WERI-Rb-1 (cell line): Measurements from ENCODE around the gene FAM234B.

Experiments
- DNase-seq: peaks from one replicate; pipeline ENCODE4 v3.0.0-alpha.2; 2020
- H3K27ac ChIP-seq: fragments of 250-450 bp; sonication (Bioruptor Pico); 2 replicates; pipeline ENCODE4 v1.5.1; 2020; ENCODE audit warnings: mild to moderate bottlenecking, moderate library complexity
- H3K27me3 ChIP-seq: fragments of 250-450 bp; sonication (Bioruptor Pico); 2 replicates; pipeline ENCODE4 v1.5.1; 2021; ENCODE audit warnings: mild to moderate bottlenecking, low read depth, moderate library complexity; ENCODE audit not compliant: insufficient read depth, severe bottlenecking
- H3K36me3 ChIP-seq: fragments of 250-450 bp; sonication (Bioruptor Pico); 2 replicates; pipeline ENCODE4 v1.5.1; 2020; ENCODE audit warnings: mild to moderate bottlenecking, moderate library complexity
- H3K4me3 ChIP-seq: 2 replicates; pipeline ENCODE4 v1.5.1; 2011; ENCODE audit warnings: low read depth, mild to moderate bottlenecking, control low read depth, low read length
- H3K9me3 ChIP-seq: fragments of 250-450 bp; sonication (Bioruptor Pico); 2 replicates; pipeline ENCODE4 v1.5.1; 2021; ENCODE audit warnings: mild to moderate bottlenecking, moderate library complexity; ENCODE audit not compliant: severe bottlenecking
- TF ChIP-seq, protein P1 (sequence below): IDR thresholded peaks from 2 replicates; pipeline ENCODE4 v1.5.1; 2011; ENCODE audit warnings: low read depth, mild to moderate bottlenecking, control low read depth, inconsistent platforms, low read length

FAM234B gene

DNA sequence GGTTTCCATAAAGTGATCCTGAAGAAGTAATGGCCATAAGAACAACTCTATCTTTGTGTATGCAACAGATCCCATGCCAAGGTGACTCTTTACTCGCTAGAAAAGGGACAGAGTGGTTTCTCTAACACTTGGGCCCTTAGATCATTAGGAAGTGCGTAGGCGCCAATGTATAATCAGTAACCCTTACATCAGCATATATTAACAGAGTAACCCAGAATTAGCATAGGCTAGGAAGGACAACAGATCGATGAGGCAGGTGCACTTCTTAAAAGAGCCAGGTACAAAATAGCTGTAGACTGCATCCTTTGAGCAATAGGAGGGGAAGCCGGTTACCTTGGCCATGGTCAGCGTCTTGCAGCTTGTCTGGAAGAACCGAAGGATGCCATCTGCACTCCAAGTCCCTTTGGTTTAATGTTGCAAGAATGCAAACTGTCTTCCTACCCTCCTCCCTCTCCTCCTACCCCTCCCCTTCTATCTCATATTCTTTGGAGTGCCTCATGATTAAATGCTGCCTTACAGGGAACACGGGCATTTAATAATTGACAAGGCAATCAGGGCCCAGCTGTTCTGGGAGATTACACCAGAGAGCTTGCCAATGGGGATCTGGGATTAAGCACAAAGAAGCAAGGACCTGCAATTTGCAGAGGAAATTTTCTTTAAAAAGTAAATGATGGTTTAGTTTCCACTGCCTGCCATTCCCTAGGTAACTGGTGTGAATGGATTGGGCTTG is 51.2 kb downstream of the FAM234B start:
- Histone ChIP-seq H3K36me3 (peaks cover 21% of the 10 kb centered on the region), H3K27ac (peak overlapping the region; percentile 96), H3K27me3 (no peaks in the 10 kb centered on the region), H3K4me3 (peak overlapping the region; percentile 98), H3K9me3 (no peaks in the 10 kb centered on the region)
- DNase-seq = peak; percentile 85
- TF ChIP-seq, protein P1, sequence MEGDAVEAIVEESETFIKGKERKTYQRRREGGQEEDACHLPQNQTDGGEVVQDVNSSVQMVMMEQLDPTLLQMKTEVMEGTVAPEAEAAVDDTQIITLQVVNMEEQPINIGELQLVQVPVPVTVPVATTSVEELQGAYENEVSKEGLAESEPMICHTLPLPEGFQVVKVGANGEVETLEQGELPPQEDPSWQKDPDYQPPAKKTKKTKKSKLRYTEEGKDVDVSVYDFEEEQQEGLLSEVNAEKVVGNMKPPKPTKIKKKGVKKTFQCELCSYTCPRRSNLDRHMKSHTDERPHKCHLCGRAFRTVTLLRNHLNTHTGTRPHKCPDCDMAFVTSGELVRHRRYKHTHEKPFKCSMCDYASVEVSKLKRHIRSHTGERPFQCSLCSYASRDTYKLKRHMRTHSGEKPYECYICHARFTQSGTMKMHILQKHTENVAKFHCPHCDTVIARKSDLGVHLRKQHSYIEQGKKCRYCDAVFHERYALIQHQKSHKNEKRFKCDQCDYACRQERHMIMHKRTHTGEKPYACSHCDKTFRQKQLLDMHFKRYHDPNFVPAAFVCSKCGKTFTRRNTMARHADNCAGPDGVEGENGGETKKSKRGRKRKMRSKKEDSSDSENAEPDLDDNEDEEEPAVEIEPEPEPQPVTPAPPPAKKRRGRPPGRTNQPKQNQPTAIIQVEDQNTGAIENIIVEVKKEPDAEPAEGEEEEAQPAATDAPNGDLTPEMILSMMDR = no peak

DNA sequence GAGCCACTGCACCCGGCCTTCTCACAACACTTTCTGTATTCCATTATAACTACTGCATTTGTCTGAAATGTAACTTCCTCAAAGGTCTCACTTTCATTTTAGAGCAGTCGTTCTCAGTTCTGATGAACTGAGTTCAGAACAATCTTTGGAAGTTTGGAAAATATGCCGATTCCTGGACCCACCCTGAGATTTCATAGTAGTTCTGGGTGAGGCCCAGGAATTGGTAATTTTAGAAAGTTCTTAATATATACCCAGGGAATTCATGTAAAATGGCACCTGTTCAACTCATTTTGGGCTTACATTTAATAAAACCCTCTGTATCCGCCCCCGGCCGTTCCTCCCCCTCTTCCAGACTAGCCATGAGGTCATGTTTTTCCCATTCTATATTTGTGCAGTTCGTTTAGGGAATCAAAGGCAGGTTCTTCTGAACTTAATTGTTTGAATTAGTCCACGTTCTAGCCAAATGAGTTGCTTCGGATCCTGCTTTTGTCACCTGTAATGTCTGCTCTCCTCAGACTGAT is 53.4 kb downstream of the FAM234B start:
- no peaks in the 10 kb centered on the region for H3K27me3 ChIP-seq
- H3K9me3 ChIP-seq = no peaks in the 10 kb centered on the region
- H3K36me3 ChIP-seq = no peaks in the 10 kb centered on the region; the same call in 1 of the 2 replicates
- H3K4me3 ChIP-seq = no peak overlapping the region
- TF ChIP-seq, protein P1 = no peak
- peak overlapping the region; percentile 53 for H3K27ac ChIP-seq
- no peak for DNase-seq

DNA sequence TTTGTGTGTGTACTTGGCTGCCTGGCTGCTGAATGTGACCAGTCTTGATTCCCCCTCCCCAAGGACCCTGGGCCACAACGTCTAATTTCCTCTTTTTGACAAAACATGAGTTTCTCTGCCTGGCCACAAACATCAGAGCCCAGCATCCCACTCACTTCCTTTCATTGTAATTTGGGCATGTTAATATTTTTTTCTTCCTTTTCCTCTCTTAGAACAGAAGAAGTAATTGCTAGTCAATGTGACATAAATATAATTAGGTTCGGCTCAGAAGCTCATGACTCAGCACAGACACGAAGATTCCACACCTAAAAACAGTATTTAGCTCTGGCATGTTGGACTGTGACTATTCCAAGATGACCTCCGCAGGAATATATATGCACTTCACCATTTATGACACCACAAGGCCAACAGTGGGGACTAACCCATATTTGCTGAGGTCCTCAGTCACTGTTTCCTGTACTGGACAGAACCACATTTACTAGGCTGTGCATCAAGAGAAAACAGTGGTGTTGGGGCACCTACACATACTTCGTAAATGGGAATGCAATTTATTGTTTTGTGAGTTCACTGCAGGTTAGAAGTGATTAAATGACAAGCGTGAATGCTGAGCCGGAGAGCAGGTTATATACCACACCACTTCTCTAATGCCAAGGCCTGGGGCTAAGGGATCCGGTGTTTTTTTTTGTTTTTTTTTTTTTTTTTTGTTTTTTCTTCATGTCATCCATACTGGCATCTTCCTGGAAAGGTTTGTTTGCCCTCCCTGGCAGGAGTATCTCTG is 55.1 kb downstream of the FAM234B start:
- Histone ChIP-seq H3K27ac (peak overlapping the region; percentile 21), H3K36me3 (no peaks in the 10 kb centered on the region), H3K9me3 (no peaks in the 10 kb centered on the region), H3K4me3 (no peak overlapping the region), H3K27me3 (no peaks in the 10 kb centered on the region)
- no peak for DNase-seq
- TF ChIP-seq, protein P1 = no peak

DNA sequence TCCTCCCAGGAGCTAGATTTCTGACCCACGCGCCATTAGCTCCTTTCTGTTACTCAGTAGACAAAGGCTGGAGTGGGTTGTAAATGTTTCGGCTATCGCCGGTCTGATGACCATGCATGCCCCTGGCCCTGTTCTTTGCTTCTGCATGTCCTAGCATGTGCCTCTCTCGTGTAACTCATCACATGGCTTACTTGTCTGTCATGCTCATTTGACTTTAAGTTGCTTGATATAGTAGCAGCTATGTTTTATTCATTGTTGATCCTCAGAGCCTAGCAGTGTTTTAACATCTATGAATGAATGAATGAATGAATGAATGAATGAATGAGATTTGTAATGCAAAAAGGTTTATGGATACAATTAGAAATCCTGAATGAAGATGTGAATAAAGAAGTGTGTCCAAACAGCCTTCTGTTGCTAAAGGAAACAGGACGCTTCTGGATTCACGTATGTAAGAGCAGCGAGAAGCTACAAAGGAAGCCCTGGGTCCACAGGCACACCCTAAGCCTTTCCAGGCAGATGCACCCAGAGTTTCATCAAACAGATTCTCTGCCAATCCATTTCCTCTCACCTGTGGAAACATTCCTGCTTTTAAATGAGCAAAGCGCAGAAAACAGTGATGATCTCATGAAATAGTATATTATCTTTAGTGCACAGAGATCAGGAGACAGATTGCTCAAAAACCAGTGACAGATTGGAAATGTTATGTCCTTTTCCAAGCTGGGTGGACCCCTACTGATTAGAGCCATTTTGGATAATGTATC is 55.8 kb downstream of the FAM234B start:
- H3K4me3 ChIP-seq = peak overlapping the region; percentile 50; the same call in 1 of the 2 replicates
- H3K36me3 ChIP-seq = no peaks in the 10 kb centered on the region
- TF ChIP-seq, protein P1 = no peak
- no peaks in the 10 kb centered on the region for H3K9me3 ChIP-seq
- no peaks in the 10 kb centered on the region for H3K27me3 ChIP-seq
- DNase-seq = no peak
- no peak overlapping the region; the same call in 1 of the 2 replicates for H3K27ac ChIP-seq

DNA sequence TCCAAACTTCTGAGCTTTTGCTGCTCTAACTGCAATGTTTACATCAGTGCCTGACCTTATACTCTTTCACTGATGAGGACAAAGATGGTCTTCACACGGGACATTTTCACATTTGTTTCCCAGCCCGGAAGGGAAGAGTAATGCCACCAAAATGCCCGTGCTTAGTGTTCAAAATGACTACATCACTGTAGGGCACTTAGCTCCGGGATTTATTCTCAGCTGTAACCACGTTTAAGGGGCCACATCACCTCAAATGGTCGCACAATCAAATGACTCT is 56.4 kb downstream of the FAM234B start:
- H3K9me3 ChIP-seq = no peaks in the 10 kb centered on the region
- peak overlapping the region; percentile 50 for H3K4me3 ChIP-seq
- TF ChIP-seq, protein P1 = no peak
- H3K36me3 ChIP-seq = no peaks in the 10 kb centered on the region
- DNase-seq = no peak
- peak overlapping the region; percentile 52 for H3K27ac ChIP-seq
- H3K27me3 ChIP-seq = no peaks in the 10 kb centered on the region
